Stimulated activated CD4-positive, alpha-beta T cell treated with anti-CD3 and anti-CD28 coated beads, TNF-alpha, amount 100 ng/mL, for 48 hours (primary cell): Measurements from ENCODE around the gene RNASE3.
"Not testable (repeated sequence)": the region's sequence is repeated elsewhere in the genome, so short reads cannot be mapped to it uniquely, and the experiment has no call there.

Experiments used
- DNase-seq, 3 donors: peaks; one replicate each; pipeline ENCODE4 v3.0.0-alpha.2; 2020; ENCODE audit warnings: low read depth in 3 of 3

RNASE3 gene

DNA sequence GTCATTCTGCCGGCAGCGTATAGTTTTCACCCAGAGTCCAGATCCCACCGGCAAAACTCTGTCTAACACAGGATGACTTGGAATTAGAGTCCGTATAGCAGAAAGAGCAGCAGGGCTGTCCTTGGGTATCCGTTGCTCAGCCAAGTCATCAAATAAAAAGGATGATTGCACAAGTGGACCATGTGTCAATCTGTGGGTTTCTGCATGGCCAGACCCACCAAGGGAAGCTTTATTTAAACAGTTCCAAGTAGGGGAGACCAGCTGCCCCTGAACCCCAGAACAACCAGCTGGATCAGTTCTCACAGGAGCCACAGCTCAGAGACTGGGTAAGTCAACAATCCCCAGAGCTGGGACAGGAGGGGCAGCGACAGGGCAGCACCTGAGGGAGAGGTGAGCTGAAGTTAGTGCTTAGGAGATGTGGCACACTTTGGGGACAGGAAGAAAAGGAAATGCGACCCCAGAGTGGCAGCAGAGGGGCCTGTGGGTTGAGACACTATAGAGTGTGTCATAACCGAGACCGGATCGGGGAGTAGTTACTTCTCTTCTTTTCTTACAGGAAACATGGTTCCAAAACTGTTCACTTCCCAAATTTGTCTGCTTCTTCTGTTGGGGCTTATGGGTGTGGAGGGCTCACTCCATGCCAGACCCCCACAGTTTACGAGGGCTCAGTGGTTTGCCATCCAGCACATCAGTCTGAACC, at the start of gene RNASE3:
Gene RNASE3 (plus strand): TSS at position 260 of the 700 bp plus-strand sequence. CDS start 302 bp downstream, at position 562.
- not testable (repeated sequence) for DNase-seq

DNA sequence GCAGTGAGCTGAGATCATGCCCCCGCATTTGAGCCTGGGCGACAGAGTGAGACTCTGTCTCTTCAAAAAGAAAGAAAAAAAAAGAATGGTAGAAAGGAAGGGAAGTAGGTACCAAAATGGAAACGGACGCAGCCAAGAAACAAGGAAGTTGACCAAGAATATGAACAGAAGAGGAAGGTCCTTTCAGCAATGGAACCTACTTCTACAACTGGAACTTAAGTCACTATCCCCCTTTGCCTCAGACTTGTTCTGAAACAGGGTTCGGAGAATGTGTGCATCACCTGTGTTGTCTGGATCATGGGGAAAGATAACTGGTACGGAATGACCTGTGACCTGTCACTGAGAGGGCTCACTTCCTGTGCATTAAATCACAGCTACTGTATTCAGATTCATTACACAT, 44.6 kb upstream of the RNASE3 start:
- no peak for DNase-seq

DNA sequence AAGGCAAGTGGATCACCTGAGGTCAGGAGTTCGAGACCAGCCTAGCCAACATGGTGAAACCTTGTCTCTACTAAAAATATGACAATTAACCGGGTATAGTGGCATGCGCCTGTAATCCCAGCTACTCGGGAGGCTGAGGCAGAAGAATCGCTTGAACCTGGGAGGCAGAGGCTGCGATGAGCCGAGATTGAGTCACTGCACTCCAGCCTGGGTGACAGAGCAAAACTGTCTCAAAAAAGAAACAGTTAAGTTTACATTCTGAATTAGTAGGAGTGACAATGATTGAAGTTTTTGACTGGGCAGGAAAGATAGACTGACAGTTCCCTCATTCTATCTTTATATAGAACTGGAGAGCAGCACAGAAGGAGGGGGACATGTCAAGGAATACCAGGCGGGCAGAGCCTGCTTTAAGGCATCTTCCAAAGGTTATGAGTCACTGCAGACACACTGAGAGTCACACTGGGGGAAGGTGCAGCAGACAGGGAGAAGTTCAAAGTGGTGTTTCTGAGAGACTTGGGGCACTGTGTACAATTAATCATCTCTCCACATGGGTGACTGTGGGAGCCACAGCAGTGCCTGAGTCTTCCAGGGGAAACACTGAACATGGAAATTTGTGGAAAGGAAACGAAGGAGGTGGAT, 42.8 kb upstream of the RNASE3 start:
- DNase-seq = no peak

DNA sequence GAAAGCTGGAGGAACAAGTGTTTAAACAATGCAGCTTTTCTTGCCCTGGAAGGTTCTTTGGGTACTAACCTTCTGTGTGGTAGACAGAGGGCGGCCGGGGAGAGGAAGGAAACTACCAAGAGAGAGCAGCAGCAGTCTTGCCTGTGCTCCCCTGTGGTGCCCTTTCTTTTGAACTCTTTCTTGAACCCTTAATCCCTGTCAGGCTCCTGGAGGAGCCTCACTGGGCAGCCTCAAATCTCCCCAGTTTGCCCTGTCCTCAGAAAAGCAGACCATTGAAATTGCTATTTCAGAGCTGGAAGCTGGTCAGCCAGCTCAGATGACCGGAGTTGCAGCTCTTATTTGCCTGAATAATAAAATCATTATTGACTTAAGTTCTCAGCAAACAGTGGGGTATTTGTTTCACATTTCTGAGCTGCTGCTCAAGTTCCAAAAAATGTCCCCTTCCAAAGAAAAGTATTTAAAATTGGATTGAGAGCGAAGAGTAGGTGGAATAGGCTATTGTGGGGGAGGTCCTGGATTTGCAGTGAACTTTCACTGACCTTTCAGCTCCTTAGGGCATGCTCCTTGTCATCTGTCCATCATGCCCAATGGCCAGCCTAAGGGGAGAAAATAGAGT, 42.1 kb upstream of the RNASE3 start:
- DNase-seq = no peak

DNA sequence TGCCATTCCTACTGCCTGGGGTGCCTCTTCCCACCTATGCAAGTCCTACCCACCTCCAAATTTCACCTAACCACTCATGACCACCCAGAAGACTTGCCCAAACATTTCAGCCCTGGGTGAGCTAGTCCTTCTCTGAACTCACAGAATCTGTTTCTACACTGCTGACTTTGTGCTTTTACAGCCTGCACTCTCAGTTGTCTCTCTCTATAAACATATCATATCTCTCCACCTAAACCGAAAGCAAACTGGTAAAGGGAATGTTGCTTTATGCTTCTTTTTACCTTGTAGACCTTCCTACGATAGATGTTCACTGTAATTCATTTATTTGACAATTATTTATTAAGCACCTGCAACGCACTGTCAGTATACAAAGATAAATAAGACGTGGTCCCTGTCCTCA, 38.1 kb upstream of the RNASE3 start:
- DNase-seq = no peak

DNA sequence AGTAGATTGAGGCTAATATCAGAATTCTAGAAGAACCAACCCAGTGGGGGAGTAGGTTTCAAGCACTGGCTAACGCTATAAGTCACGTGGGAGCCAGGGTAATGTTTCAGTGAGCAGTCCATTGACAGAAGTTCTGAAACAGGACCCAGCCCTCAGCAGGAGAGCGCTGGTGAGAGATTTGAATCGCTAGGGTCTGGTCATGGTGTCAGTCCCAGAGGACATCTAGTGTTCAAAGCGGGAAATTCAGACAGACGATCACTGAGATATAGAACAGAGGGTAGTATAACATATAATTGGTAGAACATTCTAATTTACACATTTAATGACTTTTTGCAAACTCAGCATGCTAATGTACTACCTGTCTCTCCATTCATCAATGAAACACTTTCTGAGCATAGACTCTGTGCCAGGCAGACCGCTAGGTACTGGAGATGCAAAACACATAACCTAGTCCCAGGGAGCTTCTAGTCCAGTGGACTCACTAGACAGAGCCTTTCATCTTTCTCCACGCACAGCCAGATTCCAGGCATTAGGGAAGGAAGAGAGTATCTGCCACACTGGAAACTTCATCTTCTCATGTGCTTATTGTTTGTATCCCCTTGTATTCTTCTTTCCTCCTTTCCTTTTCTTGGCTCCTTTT, 35.4 kb upstream of the RNASE3 start:
- peak in 2 of 3 donors; percentile 7 to 20 for DNase-seq

DNA sequence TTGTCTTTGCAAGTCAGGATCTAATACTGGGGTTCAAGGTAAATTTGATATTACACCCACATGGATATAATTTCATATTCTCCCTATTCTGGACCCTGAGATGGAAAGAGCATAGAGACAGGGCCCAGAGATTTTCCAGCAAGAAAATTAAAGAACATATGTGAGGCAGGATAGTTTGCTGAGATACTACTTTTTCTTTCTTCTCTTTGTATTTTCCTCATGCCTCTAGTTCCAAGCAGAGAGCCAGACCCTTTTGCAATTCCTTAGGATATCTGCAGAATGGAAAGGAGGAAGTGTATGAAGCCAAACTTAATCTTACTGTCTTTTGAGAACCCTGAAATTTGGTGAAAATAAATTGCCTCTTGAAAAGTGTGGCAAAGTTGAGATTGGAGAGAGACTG, 34.0 kb upstream of the RNASE3 start:
- DNase-seq = no peak

DNA sequence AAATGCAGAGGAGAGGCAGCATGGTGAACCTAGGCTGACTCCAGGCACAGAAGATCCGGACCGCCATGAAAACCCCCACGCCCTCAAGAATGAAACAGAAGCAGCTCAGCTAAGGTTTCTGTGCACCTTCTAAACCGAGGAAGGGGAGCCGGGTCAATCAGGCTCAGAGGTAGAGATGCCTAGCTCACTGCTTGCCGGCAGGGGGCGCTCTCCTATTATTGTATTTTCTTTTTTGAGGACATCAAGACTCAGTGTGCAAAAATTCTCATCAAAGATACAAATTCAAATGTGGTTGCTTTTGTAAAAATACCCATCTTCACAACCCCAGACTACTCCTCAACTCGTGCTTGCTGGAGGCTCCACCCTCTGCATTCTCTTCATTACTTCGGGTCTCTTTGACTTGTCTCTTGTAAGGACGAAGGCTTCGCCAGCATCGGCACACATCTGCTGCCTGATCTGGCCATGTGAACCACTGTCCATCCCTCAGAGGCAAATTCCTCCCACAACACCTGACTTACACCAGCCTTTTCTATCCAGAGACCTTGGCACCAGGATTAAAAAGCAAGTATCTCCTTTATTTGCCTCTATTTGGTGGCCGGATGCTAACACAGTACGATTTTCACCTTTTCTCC, 33.4 kb upstream of the RNASE3 start:
- DNase-seq = peak; percentile 43 to 76 (median 55)

DNA sequence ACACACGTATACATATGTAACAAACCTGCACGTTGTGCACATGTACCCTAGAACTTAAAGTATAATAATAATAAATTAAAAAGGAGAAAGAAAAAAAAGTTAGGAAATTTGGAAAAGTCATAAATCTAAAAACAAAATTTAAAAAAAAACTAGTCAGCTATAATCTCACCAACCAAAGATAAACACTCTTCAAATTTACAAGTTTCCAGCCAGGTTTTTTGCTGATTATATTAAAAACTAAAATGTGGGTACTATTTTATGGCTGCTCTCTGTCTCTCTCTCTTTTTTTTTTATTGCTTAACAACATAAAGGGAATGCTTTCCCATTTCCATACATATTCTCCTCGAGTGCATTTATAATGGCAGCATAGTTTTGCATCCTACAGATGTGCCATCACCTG, 25.0 kb upstream of the RNASE3 start:
- DNase-seq = no peak

DNA sequence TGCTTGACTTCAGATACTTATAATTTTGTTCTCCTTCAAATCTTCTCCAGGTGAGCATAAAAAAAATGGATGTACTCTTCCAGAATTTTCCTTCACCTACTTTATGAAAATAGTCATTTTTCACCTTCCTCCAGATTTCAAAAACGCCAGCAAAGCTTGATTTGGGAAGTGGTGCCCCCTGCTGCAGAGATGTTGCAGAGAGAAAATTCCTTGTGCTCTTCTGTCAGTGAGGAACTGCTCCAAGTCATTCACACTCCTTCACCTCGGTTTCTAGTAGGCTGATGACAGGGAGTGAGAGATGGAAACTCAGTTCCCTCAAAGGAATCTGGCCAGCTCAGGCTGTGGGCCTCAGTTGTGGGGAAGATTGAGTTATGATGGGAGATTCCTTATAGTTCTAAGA, 24.2 kb upstream of the RNASE3 start:
- DNase-seq = no peak

DNA sequence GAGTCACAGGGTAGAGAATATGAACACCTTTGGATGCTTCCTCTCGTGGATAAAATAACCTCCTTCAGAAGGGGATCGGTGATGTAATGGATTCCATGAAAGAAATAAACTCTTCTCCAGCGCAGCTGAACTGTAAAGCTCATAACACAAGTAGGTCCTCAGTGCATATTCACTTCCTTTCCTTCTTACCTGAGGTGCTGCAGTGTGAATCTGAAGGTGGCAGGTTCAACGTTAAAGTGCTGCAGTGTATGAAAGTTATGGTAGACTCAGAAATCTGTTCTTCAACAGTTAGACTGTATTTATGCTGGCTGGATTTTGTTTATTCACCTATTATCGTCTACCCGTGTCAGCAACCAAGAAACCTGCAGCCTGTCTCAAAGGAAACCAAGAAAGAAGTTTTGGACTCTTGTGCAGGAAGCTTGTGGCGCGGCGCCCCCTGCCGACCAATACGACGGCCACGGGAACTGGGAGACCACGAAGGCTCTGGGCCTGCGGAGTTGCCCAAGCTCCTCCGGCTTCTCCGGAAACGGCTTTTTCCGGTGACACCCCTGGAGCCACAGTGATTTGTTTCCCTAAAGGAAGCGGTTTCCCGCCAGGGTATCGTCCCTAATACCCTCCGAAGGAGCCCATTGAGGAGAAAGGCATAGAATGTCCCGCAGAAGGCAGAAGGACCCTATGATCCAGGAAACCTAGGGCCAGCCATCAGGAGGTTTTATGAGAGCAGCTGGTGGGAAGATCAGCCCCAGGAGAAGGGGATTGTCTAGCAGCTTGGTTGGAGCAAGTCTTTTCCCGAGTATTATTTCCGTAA, 17.6 kb upstream of the RNASE3 start:
- peak; percentile 74 to 83 (median 79) for DNase-seq

DNA sequence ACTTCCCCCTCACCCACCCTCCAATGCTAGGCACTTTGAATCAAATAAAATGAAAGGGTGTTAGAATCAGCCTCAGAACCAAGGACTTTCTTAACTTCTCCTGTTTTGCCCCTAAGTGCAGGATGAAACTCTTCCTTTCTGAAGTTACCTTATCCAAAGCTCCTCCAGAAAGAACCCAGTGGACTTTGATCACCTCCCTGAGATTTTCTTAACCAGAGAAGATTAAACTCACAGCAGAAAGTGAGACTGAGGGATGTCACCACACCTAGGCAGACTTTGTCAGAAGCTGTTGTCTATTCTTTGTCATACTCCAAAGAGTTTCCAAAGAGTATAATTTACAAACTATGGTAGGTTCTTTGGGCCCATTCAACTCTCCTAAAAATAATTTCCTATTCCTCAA, 14.2 kb upstream of the RNASE3 start:
- no peak for DNase-seq

DNA sequence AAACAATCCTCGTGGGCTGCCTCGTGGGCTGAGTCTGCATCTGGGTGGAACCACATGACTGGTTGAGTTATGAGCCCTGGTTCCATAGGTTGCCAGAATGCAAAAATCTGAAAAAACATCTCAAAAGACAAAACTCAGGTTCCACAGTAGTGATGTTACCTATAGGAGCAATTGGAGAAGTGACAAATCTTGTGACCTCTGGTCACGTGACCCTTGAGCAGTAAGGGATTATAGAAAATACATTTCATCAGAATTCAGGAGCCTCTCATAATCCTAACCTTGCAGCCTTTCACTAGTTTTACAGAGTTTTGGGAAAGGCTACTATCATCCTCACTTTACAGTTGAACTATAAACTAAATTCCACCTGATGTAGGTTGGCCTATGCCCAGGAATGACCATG, 12.5 kb upstream of the RNASE3 start:
- DNase-seq = no peak

DNA sequence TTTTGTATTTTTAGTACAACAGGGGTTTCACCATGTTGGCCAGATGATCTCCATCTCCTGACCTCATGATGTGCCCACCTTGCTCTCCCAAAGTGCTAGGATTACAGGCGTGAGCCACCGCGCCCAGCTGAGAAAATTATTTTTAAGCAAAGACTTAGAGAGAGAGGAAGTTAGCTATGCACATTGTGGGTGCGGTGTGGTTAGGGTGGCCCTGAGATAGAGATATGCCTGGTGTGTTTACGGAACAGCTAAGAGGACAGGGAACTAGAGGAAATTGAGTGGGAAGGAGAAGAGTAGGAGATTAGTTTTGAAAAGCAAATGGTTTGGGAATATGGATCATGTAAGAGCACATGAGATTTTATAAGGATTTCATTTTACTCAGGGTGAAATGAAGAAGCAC, 10.0 kb upstream of the RNASE3 start:
- DNase-seq = not testable (repeated sequence)

DNA sequence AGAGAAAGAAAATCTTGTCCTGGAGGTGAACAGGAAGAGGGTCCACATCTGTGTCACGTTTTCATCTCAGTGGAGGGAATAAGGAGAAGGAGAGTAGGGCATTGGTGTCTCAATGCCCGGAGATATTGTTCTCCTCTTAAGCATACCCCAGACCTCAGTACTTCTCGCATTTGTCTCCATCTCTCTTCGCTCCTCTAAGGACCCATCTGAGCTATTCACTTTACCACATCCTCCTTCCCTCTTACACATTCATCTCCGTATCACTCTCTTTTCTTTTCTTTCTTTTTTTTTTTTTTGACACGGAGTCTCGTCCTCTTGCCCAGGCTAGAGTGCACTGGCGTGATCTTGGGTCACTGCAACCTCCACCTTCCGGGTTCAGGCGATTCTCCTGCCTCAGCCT, 8.4 kb upstream of the RNASE3 start:
- not testable (repeated sequence) for DNase-seq

DNA sequence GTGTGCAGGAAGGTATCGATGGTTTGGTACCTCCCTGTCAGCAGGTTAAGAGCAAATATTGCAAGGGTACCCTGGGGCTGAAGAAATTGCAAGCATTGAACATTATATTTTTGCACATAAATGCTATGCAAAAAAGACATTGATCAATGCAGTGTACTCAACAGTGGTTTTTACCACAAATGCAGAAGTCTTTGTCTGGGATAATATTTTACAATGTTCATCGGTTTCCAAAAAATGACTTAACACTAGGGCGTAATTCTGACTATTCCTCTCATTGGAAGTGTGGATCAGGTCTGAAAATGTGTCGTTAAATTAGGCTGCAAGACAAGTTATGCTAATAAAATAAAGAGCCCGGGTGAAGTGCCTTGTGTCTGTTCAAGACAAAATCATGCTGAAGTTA, 2.8 kb upstream of the RNASE3 start:
- DNase-seq = not testable (repeated sequence)

DNA sequence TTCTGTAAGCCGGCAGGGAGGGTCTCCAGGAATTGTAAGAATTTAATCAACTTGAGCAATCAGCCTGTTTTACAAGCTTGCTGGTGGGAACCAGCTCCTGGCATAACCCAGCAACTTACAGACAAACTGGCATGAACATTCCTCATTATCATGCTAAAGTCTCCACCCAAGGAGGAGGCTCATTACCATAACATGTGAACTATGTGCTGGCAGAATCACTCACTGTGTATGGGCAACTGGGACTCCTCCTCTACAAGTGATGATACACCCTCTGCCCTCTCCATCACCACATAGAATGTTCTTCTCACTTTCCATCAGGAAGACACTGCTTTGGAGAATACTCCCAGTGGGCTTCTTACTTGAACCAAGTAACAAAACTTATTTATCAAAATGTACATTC, 4.1 kb downstream of the RNASE3 start:
- DNase-seq = not testable (repeated sequence)

DNA sequence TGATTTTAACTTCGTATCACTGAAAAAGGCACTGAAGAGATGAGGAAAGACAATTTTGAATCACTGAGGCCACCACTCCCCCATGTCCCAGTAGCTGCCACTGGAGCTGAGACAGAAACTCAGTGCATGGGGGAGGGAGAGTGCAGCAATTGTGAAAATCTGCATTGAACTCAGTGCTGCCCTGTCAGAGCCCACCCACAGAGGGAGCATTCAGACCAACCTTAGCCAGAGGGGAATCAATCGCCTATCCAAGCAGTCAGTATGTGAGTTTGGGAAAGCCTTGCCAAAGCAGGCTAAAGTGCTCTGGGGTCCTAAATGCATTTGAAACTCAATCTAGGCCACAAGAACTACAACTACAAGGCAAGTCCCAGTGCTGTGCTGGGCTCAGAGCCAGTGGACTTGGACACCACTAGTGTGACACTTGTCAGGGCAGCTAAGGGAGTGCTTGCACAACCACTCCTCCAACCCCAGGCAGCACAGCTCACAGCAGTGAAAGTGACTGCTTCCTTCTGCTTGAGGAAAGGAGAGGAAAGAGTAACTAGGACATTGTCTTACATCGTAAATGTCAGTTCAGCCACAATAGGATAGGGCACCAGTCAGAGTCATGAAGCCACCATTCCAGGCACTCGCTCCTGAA, 13.3 kb downstream of the RNASE3 start:
- DNase-seq = no peak

DNA sequence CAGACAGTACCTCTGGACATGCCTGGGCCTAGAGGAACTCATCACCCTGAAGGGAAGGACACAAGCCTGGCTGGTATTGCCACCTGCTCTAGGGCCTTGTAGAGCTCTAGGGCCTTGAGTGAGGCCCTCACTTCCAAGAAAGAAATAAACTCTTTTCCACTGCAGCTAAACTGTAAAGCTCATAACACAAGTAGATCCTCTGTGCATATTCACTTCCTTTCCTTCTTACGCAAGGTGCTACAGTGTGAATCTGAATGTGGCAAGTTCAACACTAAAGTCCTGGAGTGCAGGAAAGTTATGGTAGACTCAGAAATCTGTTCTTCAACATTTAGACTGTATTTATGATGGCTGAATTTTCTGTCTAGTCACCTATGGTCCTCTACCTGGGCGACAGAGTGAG, 14.5 kb downstream of the RNASE3 start:
- DNase-seq = no peak

DNA sequence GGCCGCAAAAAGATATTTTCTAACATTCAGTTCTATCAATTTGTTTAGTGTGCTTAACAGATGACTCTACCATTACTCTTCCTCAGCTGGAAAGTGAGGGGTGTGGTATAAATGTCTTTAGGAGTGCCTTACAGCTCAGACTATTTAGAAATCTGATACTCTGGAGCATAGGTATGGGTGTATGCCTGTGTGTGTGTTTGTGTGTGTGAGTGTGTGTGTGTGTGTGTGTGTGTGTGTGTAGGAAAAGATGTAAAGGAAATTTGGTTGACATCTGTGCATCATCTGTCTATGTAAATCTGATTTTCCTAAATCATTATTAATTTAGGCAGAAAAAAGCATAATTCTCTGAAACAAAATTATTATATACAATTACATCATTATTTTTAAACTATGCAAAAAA, 16.0 kb downstream of the RNASE3 start:
- DNase-seq = no peak

DNA sequence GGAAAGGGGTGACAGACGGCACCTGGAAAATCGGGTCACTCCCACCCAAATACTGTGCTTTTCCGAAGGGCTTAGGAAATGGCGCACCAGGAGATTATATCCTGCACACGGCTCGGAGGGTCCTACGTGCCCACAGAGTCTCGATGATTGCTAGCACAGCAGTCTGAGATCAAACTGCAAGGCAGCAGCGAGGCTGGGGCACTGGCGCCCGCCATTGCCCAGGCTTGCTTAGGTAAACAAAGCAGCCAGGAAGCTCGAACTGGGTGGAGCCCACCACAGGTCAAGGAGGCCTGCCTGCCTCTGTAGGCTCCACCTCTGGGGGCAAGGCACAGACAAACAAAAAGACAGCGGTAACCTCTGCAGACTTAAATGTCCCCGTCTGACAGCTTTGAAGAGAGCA, 19.6 kb downstream of the RNASE3 start:
- not testable (repeated sequence) for DNase-seq
